Esophagus mucosa (tissue), 1 donor: ENCODE measurements around the gene ZBBX. TPM values are rescaled to one million over a fixed set of nuclear protein-coding genes. Genes with fewer than 3 reads are reported as not detected.
A peak's percentile ranks its signal among the peaks of the same experiment; 100 is the strongest.
"Not testable (repeated sequence)": the region's sequence is repeated elsewhere in the genome, so short reads cannot be mapped to it uniquely, and the experiment has no call there.

ENCODE experiments used
- ATAC-seq: fragments of 200-7000 bp; cut with Tn5 transposase; one replicate; pipeline ENCODE4 v1.9.1; 2020
- total RNA-seq: library from RNA; stranded (reverse); gene quantifications from one replicate; pipeline ENCODE4 v1.2.4, GENCODE V29; 2023
- donor health status: DM: yes; HTN: yes; CAD: no.

The ZBBX gene, protein sequence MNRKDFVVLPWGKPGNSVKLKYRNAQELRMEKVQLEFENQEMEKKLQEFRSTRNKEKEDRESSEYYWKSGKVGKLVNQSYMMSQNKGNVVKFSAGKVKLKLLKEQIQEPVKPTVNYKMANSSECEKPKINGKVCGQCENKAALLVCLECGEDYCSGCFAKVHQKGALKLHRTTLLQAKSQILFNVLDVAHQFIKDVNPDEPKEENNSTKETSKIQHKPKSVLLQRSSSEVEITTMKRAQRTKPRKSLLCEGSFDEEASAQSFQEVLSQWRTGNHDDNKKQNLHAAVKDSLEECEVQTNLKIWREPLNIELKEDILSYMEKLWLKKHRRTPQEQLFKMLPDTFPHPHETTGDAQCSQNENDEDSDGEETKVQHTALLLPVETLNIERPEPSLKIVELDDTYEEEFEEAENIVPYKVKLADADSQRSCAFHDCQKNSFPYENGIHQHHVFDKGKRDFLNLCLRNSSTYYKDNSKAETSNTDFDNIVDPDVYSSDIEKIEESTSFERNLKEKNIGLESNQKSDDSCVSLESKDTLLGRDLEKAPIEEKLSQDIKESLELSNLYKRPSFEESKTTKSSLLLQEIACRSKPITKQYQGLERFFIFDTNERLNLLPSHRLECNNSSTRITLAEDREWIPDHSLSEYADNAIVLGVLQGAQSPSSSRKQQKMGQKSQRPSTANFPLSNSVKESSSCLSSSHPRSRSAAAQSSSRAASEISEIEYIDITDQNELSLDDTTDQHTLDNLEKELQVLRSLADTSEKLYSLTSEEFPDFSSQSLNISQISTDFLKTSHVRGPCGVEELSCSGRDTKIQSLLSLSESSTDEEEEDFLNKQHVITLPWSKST
- total RNA-seq: 0.04 TPM

DNA sequence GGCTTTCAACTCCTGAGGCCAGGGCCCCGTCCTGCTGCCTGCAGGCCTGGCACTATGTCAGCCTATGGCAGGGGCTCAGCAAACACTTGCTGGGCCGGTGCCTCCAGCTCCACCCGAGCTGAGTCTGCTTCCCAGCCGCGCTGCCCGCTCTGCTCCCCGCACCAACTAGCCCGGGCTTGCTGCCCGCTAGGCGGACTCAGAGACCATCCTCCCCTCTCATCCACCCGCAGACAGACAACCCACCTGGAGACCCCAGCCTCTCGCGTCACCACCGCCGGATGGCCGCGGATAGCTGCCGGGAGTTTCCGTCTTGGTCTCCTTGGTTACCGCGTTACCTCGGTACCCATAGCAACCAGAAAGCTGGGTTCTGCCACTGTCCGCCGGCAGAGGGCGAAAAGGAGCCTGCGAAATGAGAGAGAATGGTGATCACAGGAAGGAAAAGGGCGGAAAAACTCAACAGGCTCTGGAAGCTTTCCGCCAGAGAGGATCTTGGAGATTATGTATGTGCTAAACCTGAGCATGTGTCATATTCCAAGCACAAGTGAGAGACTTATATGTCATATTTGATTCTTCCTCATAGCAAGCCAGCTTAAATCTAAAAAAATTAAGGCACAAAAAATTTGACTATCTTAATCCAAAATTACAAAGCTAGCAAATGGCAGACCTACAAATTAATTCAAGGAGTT, at the start of gene ZBBX:
TSS of gene ZBBX (minus strand) at position 294 of the 686 bp plus-strand sequence. CDS start 7,396 bp downstream, outside the sequence.
- ATAC-seq: peak; percentile 95

DNA sequence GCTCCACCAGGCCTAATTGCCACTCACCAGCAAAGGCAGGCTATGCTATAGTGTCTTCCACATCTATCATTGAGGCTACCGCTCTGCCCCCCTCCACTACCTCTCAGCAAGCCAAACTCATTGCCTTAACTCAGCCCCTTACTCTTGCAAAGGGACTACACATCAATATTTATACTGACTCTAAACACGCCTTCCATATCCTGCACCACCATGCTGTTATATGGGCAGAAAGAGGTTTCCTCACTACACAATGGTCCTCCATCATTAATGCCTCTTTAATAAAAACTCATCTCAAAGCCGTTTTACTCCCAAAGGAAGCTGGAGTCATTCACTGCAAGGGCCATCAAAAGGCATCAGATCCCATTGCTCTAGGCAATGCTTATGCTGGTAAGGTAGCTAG, 46.9 kb upstream of the ZBBX start:
- ATAC-seq: not testable (repeated sequence)

DNA sequence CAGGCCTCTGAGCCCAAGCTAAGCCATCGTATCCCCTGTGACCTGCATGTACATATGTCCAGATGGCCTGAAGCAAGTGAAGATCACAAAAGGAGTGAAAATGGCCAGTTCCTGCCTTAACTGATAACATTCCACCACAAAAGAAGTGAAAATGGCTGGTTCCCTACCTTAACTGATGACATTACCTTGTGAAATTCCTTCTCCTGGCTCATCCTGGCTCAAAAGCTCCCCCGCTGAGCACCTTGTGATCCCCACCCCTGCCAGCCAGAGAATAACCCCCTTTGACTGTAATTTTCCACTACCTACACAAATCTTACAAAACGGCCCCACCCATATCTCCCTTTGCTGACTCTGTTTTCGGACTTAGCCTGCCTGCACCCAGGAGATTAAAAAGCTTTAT, 42.3 kb upstream of the ZBBX start:
- not testable (repeated sequence) for ATAC-seq

DNA sequence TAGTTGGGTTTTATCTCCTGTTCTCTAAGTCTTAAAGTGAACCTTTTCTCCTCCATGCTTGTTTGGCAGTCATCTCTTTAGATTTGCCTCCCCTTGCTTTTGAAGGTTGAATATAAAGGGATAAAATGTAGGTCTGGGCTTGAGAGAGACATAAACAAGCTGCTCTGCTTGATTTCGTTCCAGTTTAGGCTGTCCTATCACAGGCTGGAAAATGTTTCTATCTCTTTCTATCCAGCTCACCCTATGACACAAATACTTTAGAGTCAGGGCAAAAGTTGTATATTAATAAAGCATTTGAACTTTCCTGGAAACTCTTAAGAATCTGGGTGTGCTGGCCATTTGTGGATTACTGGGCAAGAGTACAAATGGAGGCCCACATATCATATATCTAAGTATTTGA, 29.5 kb upstream of the ZBBX start:
- ATAC-seq: no peak

DNA sequence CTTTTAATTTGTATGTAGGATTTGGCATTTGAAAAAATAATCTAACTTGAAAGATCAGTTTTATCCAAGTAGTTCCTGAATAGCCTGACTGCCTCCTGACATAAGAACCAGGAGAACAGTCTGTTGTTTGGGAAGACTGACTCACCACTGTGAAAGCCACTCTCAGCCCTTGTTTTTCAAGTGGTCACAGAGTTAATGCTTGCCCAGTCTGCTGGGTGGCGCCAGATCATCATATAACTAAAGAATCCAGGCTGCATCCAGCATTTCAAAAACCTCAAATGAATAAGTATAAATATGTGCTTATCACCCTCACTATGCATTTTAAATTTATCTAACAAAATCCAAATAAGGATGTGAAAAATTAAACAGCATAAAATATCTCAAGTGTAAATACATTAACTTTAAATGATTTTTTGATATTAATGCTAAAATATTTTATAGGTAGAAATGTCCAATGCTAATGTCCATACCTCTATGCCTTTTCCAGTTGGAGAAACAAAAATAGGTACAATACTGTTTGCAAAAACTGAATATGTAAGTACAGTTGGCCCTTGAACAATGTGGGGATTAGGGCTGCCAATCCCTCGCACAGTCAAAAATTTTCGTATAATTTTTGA, 26.9 kb upstream of the ZBBX start:
- peak; percentile 91 for ATAC-seq

DNA sequence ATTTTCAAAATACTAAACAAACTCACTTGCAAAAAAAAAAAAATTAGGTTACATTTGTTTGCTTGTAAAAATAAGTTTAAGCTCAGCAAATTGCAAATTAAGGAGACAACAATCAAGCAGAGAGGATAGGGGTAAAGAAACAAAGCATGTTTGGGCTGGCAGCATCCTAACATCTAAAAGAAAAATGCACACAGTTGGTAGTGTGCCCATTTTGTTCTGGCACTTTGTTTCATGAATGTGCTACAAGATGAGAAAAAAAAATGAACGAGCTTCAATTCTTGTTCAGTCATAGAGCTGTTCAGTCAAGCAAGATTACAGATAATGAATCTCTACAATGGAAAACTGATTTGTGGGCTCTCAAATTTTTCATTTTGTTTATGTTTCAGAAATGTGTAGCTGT, 17.7 kb upstream of the ZBBX start:
- ATAC-seq: no peak

DNA sequence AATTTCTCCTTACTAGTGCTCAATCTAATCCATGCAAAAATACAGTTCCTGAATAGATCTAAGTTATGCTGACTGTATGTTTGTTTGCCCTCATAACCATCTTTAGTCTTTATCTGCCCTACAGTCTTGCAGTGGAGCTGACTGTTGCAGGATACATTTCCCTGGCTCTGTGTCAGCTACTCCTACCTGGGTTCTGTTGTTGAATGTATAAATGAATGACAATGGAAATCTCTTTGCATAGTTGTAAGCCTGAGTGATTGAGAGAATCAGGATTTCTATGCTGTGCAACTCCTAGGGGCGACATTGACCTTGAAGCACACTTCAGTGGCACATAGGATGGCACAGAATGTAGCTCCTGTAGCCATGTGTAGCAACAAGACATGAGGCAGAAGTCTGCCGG, 16.0 kb upstream of the ZBBX start:
- ATAC-seq: no peak

DNA sequence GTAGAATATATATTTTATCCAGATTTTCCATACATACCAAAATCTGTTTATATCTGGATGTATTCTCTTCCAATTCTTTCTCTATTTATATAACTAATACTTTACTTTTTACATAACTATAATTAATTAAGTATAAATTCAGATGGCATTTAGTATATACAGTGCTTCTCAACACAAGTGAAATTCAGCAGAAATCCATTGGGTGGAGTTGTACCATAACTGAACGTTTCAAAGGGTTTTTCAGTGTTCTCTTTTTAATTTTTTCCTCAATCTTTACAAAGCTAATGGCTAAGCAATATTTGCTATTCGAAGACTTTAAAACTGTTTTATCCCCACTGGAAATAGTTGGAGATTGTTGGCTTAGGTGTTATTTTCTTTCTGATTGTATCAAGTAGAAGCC, 13.9 kb upstream of the ZBBX start:
- no peak for ATAC-seq

DNA sequence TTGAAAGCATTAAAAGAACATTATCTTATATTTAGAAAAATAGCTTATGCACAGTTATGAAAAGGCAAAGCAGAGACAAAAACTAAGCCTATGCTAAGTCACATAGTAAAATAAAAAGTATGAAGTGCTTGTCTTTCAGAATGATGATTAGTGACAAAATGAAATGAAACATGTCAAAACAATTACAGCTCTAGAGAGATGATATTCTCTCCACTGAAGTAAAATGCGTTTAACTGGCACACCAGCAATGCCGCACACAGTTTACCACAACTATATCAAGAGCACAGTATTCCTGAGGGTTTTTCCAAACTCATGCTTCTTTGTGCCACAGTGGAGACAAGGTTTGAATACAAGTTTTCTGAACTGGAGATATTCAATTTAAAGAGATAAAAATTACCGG, 2.1 kb upstream of the ZBBX start:
- ATAC-seq: no peak

DNA sequence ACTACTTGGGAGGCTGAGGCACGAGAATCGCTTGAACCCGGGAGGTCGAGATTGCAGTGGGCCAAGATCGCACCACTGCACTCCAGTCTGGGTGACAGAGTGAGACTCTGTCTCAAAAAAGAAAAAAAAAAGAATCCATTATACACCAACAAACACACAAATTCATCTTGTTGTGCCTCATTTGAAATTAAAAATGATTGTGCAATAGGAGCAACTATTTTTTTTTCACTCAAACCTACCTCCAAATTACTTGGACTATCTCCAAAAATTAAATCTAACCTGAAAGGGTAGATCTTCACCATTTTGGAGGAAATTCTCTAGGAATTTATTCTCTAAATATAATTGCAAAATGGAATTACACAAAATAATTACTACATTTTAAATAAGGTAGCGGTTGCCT, 4.6 kb downstream of the ZBBX start:
- ATAC-seq: no peak

DNA sequence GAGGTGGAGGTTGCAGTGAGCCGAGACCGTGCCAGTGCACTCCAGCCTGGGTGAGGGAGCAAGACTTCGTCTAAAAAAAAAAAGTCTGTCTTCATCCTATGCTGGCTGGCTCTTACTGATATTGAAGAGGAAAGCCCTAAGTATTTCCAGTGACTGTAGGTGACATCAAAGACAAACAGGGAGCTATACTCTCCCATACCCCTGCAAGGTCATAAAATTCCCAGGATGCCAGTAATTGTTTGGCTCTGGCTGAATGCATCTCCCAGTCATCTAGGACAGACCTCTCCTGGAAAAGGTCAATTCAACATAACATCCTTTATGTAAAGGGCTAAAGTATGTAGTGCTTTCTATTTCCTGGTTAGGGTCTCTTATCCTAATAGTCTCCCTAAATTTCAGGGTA, 8.0 kb downstream of the ZBBX start:
- no peak for ATAC-seq

DNA sequence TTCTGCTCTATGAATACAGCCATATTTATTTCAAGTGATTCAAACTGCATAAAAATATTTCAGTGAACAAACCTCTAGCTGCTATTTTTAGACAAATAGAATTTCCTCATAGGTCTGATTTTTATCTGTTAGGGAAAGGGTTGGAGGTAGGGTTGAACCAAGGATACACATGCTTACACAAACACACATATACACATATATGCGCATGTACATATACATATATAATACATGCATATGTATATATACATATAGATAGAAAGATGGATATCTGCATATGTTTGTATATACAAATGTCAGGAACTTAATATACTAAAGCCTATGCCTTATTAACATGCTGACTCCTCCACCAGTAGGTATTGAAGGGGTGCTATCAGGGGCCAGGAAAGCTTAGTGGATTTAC, 18.1 kb downstream of the ZBBX start:
- no peak for ATAC-seq

DNA sequence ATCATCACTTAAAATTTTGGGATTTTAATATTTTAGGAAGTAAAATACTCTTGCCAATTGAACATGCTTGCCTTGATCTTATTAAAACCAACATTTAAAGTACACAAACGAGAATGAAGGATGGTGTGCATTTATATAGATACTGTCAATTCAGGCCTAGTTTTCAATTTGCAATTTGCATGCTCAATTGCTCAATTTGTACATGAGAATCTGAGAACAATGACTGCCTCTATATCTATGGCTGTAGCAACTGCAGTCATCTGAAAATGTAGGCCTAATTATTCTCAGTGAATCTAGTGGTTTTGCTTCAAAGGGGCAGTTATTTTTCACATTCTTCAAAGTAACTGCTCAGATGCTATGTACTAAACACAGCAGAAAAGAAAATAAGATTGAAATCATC, 18.8 kb downstream of the ZBBX start:
- no peak for ATAC-seq

DNA sequence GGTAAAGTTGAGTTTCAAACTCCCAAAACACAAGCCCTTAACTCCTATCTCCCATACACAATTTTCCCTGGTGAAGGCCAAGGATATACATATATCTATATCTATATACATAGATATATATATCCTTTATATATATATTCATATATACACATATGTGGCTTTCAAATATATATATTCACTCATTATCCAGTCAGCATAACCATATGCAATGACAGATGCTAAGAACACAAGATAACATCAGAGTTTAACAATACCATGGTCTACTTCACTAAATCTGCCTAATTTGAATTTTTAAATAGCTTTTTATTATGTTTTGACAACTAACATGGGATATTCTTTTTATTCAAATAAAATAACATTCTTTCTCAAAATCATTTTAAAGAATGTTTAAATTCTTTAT, 24.7 kb downstream of the ZBBX start:
- no peak for ATAC-seq

DNA sequence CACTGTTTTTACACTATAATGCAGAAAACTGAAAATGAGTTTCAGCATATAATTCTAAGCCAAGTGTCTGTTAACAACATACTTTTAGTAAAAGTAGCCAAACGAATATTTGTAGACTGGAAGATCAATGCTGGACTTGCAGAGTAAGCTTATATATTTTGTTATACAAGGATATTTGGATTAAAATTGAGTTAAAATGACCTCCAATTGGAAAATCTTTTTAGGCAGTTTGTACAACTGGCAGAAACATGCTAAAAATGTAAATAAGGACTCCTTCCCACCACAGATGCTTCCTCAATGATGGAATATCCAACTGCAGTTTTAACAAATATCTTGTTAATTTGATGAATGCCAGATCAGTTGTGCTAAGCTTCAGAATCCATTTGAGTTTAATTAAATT, 25.3 kb downstream of the ZBBX start:
- ATAC-seq: no peak

DNA sequence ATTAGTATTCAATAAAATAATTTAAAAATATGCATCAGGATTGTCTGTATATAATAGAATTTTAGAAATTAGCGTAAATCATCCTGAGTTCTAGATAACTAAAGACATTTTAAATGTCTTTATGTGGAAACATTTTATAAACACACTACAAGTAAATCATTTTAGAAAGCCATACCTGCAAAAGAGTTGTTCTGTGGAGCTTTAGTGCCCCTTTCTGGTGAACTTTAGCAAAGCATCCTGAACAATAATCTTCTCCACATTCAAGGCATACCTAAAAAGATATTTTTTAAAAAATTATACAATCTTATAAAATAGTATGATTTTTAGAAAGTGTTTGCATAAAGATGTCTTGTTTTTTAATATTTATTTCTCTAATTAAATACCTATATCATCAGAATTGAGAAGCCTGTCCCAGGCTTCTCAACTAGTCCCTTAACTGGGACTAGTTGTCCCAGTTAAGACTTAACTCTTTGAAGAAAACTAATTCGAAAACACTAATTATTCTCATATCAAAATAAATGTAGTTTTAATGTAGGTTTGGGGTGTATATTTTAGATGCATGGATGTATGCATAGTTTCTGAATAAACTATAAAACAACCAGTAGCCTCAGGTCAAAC, 29.7 kb downstream of the ZBBX start:
- ATAC-seq: no peak

DNA sequence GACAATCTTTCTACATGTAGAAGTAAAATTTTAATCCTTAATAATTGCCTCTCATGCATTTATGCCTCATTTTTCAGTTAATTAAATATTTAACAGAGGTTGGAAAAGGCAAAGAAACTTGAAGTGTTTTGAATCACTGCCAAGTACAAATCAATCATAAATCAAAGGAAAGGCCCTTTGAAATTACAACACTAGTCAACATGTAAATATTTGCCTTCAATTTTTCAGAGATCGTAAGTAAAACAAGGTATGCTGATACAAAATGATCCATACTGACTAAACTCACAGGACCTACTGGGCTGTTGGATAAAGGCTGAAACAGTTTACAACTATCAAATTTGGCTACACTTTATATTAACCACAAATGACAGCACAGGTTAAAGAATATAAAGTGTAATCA, 33.9 kb downstream of the ZBBX start:
- no peak for ATAC-seq

DNA sequence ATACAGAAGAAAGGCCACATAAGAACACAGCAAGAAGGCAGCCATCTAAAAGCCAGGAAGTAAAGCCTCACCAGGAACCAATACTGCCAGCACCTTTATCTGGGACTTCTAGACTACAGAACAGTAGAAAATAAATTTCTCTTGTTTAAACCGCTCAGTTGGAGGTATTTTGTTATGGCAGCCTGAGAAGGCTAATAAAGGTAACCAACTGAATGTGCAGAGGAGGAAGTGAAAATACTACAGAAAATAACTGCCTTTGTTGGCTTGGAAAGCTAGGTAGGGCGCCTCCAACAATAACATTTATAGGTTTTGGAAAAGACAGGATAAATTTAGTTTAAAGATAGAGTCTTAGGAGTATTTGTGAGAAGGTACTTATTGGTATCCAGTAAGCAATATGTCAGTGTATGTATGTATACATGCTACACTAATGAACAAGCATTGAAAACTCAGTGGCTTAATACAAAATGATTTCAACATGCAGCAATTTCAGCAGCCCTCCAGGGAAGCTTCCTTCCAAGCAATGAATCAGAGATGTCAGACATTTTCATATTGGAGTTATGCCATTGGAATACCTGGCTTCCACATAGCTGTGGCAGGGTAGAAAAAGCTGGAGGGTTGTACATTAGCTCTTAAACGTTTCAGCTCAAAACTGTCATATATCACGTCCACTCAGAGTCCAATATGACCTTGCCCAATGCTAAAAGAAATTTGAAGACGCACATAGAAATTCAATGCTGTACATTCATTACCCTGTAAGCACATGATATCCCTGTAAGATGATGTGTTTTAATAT, 48.9 kb downstream of the ZBBX start:
- ATAC-seq: no peak

DNA sequence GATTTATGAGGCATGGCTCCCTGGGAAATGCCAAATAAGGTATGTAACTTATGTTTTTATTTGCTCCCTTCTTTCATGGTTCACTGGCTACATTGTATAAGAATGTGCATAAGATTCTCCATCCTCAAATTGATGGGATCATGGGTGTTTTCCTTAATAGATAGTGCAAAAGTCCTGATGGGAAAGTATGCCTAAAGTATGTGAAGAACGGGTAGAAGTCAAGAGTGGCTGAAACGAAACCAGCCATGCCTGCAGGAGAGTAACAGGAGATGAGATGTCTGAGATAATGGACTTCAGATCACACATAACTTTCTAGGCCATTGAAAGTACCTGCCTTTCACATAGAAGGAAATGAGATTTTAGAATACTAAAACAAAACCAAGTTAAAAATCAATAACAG, 56.5 kb downstream of the ZBBX start:
- ATAC-seq: no peak

DNA sequence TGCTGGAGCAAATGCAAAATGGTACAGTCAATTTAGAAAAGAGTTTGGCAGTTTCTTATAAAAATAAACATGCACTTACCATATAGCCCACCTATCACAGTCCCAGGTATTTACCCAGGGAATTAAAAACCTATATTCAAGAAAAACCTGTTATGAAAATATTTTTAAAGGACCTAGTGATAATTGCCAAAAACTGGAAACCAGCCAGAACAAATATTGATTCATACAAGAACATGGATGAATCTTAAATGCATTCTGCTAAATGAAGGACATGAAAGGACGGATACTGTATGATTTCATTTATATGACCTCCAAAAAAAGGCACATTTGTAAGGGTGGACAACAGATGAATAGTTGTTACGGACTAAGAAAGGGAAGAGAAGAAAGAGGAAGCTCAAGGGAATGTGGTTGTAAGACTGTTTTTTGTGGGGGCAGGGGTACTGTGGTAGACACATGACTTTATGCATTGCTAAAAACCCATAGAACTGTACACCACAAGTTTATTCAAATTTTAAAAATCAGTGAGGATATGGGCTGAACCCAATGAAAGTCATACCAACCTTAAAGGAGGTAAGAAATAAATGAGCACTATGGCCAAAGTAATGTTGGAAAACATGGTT, 61.0 kb downstream of the ZBBX start:
- no peak for ATAC-seq

DNA sequence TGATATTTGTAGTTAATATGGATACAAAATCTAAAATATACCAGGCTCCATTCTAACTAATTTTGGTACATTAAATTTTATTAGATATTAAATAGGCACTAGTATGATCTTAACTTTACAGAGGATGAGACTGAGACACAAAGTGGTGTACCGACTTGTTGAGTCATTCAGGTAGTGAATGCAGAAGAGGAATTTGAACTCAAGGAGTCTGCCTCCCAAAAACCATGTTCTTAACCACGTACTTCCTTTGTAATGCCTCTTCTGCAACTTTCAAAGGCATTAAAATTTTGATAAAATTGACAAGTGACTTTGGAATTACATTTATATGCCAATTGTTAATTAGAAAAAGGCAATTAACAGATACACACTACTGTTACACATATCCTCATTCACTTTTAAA, 61.8 kb downstream of the ZBBX start:
- no peak for ATAC-seq
